HepG2 (cell line): ENCODE results near the gene BBOX1. TPM values are rescaled to one million over a fixed set of nuclear protein-coding genes. Genes with fewer than 3 reads are reported as not detected.

Source experiments
- ATAC-seq: fragments of 200-7000 bp; cut with Tn5 transposase; 3 replicates; pipeline ENCODE4 v1.9.1; 2020; ENCODE audit warnings: mild to moderate bottlenecking, moderate library complexity
- BruUV-seq: library from RNA; stranded (reverse); fragments of 400-500 nt; replicated peaks from 2 replicates; lab custom pipeline; 2021; lab: Mats Ljungman, UMichigan
- CTCF ChIA-PET: fragments of 300-600 bp; formaldehyde crosslinking; extraction: SDS; loops from one replicate; lab custom pipeline; 2021; ENCODE audit warnings: low total read pairs, inconsistent platforms, low intra/inter-chr PET ratio; lab: Yijun Ruan, JAX
- POLR2A ChIA-PET: fragments of 350-600 bp; sonication (Branson Sonifier 250); formaldehyde crosslinking; loops from one replicate; lab custom pipeline; 2020; ENCODE audit warnings: antibody characterized with exemption, inconsistent platforms; lab: Yijun Ruan, JAX
- DNase-seq: peaks from one replicate; pipeline ENCODE4 v3.0.0-alpha.2; 2015; ENCODE audit warnings: low spot score
- FAIRE-seq: peaks from 3 replicates; lab custom pipeline; 2011; peaks lifted over from hg19 to GRCh38; lab: Jason Lieb, UNC
- H2AFZ ChIP-seq: one replicate; pipeline ENCODE4 v1.6.1; 2011; ENCODE audit warnings: low read length, inconsistent platforms
- H3K27ac ChIP-seq: fragments of 300-600 bp; 3 replicates; pipeline ENCODE4 v1.8.0; 2011; ENCODE audit warnings: mixed run types, mild to moderate bottlenecking, mixed read lengths, low read length, inconsistent platforms; ENCODE audit not compliant: insufficient read depth; ENCODE audit errors: extremely low read length
- H3K27me3 ChIP-seq, 2 experiments: fragments of 200-600 bp in 1 of 2; 2 replicates in 1 of 2; 3 replicates in 1 of 2; pipeline versions ENCODE4 v1.6.0 to v1.8.0; 2011; ENCODE audit warnings: low read length in 2 of 2, mild to moderate bottlenecking in 2 of 2, moderate library complexity in 2 of 2, inconsistent platforms in 1 of 2; ENCODE audit not compliant: insufficient read depth in 2 of 2, control insufficient read depth in 1 of 2
- H3K36me3 ChIP-seq, 2 experiments: fragments of 200-600 bp in 1 of 2; replicated peaks in 1 of 2; 2 replicates in 1 of 2; 3 replicates in 1 of 2; pipeline versions ENCODE4 v1.5.1 to v1.8.0; 2011; ENCODE audit warnings: low read length in 2 of 2, inconsistent platforms in 1 of 2; ENCODE audit not compliant: insufficient read depth in 2 of 2, control insufficient read depth in 1 of 2
- H3K4me1 ChIP-seq: 2 replicates; pipeline ENCODE4 v1.5.1; 2012; ENCODE audit warnings: low read length, inconsistent platforms; ENCODE audit not compliant: insufficient read depth
- H3K4me2 ChIP-seq: 2 replicates; pipeline ENCODE4 v1.6.0; 2011; ENCODE audit warnings: low read depth, low read length, inconsistent platforms
- H3K4me3 ChIP-seq, 3 experiments: fragments of 200-600 bp in 1 of 3; sonication (generic), shearing (Covaris generic) in 1 of 3; replicated peaks in 1 of 3; 2 replicates each; pipeline ENCODE4 v1.5.1; 2011 to 2016; ENCODE audit warnings: low read length in 3 of 3, inconsistent platforms in 2 of 3, low read depth in 2 of 3, mild to moderate bottlenecking in 2 of 3, control low read depth in 1 of 3, mixed read lengths in 1 of 3; ENCODE audit not compliant: insufficient read depth in 1 of 3
- H3K79me2 ChIP-seq: one replicate; pipeline ENCODE4 v1.6.1; 2011; ENCODE audit warnings: low read length, inconsistent platforms; ENCODE audit not compliant: insufficient read depth
- H3K9ac ChIP-seq: 2 replicates; pipeline ENCODE4 v1.6.0; 2011; ENCODE audit warnings: mild to moderate bottlenecking, low read depth, low read length, inconsistent platforms; ENCODE audit not compliant: insufficient read depth
- H3K9me3 ChIP-seq: 2 replicates; pipeline ENCODE4 v1.5.1; 2012; ENCODE audit warnings: mild to moderate bottlenecking, low read length
- H4K20me1 ChIP-seq: 2 replicates; pipeline ENCODE4 v1.6.0; 2011; ENCODE audit warnings: inconsistent platforms, mild to moderate bottlenecking, low read length, moderate library complexity; ENCODE audit not compliant: insufficient read depth
- HNRNPLL ChIP-seq: fragments of 200-400 bp; formaldehyde crosslinking; IDR thresholded peaks from 2 replicates; pipeline ENCODE4 v1.6.1; 2017; ENCODE audit warnings: mild to moderate bottlenecking, low read depth, low read length; ENCODE audit not compliant: poor library complexity, severe bottlenecking
- MTF1 ChIP-seq: sonication (generic); formaldehyde crosslinking; IDR thresholded peaks from 2 replicates; pipeline ENCODE4 v1.5.0; 2020; ENCODE audit warnings: missing genetic modification reagents
- MXI1 ChIP-seq: IDR thresholded peaks from 3 replicates; pipeline ENCODE4 v1.6.1; 2012; ENCODE audit warnings: low read depth, low read length, inconsistent platforms, borderline replicate concordance
- UBTF ChIP-seq: sonication (generic); formaldehyde crosslinking; IDR thresholded peaks from 2 replicates; pipeline ENCODE4 v1.4.0; 2020; ENCODE audit warnings: mild to moderate bottlenecking, missing genetic modification reagents
- ZFP36 ChIP-seq: fragments of 150-350 bp; IDR thresholded peaks from 2 replicates; pipeline ENCODE4 v1.6.1; 2018; ENCODE audit warnings: borderline replicate concordance, low read length, low read depth; ENCODE audit not compliant: partially characterized antibody
- ZNF790 ChIP-seq: sonication (generic); formaldehyde crosslinking; IDR thresholded peaks from 2 replicates; pipeline ENCODE4 v1.8.0; 2022; ENCODE audit warnings: missing genetic modification reagents, mild to moderate bottlenecking, borderline replicate concordance
- WGBS: methylation state at CpG from one replicate; pipeline ENCODE4 v1.1.6; 2017; ENCODE audit warnings: low lambda C conversion rate; 5-methylcytosine and 5-hydroxymethylcytosine counted together
- in situ Hi-C: cut with HindIII; loops from 2 replicates; pipeline ENCODE4 v1.10.0; 2017; ENCODE audit warnings: low pct_unique_long_range_greater_than_20kb; ENCODE audit not compliant: extremely low pct_ligation_motif_present
- intact Hi-C: fragments of 100-400 bp; cut with micrococcal nuclease; formaldehyde crosslinking; loops from one replicate; pipeline ENCODE4 v1.10.0; 2022; ENCODE audit not compliant: unreplicated experiment
- polyA plus RNA-seq, 8 experiments: library from polyadenylated mRNA; depleted of rRNA in 3 of 8; stranded (reverse) in 7 of 8; unstranded in 1 of 8; fragments of >200 nt; fragmentation: Illumina TruSeq in 4 of 8; extraction: Trizol in 4 of 8; gene quantifications; 2 replicates each; pipeline versions ENCODE4 v1.2.1 to v1.2.3, GENCODE V29; 2011 to 2016; ENCODE audit warnings: low read depth in 4 of 8, missing spikeins in 1 of 8, mixed read lengths in 1 of 8; ENCODE audit not compliant: insufficient read depth in 1 of 8
- total RNA-seq, 5 experiments: library from RNA; depleted of rRNA; stranded (reverse); fragments of >200 nt; fragmentation: Illumina TruSeq; extraction: Trizol; gene quantifications; 2 replicates each; pipeline ENCODE4 v1.2.3, GENCODE V29; 2016; ENCODE audit warnings: low read depth in 1 of 5

The BBOX1 gene
- total and polyA plus RNA-seq, 2 of the 13 experiments (the other 11 are each of a cell fraction or from before 2014, with no cell fraction given), result not detected

- no peak for ATAC-seq
- no peaks in the 10 kb centered on the region for H3K36me3 ChIP-seq
- peaks cover 0 to 11% of the 10 kb centered on the region in 2 experiments; a peak in 2 of 5 replicates for H3K27me3 ChIP-seq
- no peak for FAIRE-seq
- intact Hi-C loops, result no loop called here
- CTCF ChIA-PET, result no interaction called here
- POLR2A ChIA-PET, result no interaction called here
- no peaks in the 10 kb centered on the region for H4K20me1 ChIP-seq
- no TSS peak for BruUV-seq
- no peak overlapping the region for H3K4me2 ChIP-seq
- in situ Hi-C loops, result no loop called here
- H3K9ac ChIP-seq, result no peak overlapping the region
- no peak overlapping the region for H3K4me3 ChIP-seq
- no peaks in the 10 kb centered on the region for H3K79me2 ChIP-seq
- H2AFZ ChIP-seq, result no peak overlapping the region
- 0% methylated on average over 1 of the region's 1 CpG for WGBS
- no peaks in the 10 kb centered on the region for H3K9me3 ChIP-seq
- no peaks in the 10 kb centered on the region for H3K4me1 ChIP-seq
- DNase-seq, result no peak
- no peak overlapping the region for H3K27ac ChIP-seq
- TF ChIP-seq ZNF790 (CRISPR knock-in tag), result no peak
- no peak for TF ChIP-seq UBTF (CRISPR knock-in tag)
- TF ChIP-seq ZFP36, result no peak
- no peak for TF ChIP-seq MXI1
- no peak for TF ChIP-seq HNRNPLL
- no peak for TF ChIP-seq MTF1
These were observed 44.7 kb upstream of the BBOX1 start for GRCh38 chr11:26995701-26996460.
